Fibroblast of upper back skin (primary cell): ENCODE measurements around the gene SLC25A25.

Experiments used
- DNase-seq: peaks from one replicate; pipeline ENCODE4 v3.0.0-alpha.2; 2013

Gene SLC25A25

GRCh38 chr9:128077847-128078503, 9.9 kb downstream of the SLC25A25 start:
- DNase-seq, result no peak

- no peak for DNase-seq
These were observed 10.7 kb downstream of the SLC25A25 start for GRCh38 chr9:128078504-128079434.

GRCh38 chr9:128080206-128080605, 12.2 kb downstream of the SLC25A25 start:
- DNase-seq, result no peak

- DNase-seq, result peak; percentile 90
These were observed 13.0 kb downstream of the SLC25A25 start for GRCh38 chr9:128081056-128081455.

GRCh38 chr9:128082151-128082550, 14.1 kb downstream of the SLC25A25 start:
- DNase-seq, result no peak

- DNase-seq, result no peak
These were observed 16.7 kb downstream of the SLC25A25 start for GRCh38 chr9:128084746-128085145.

GRCh38 chr9:128085943-128086342, 17.9 kb downstream of the SLC25A25 start:
- no peak for DNase-seq

GRCh38 chr9:128087262-128087661, 19.2 kb downstream of the SLC25A25 start:
- DNase-seq, result no peak

- DNase-seq, result no peak
These were observed 20.4 kb downstream of the SLC25A25 start for GRCh38 chr9:128088253-128088945.

GRCh38 chr9:128089299-128089698, 21.3 kb downstream of the SLC25A25 start:
- no peak for DNase-seq

- DNase-seq, result peak; percentile 91
These were observed 23.1 kb downstream of the SLC25A25 start for GRCh38 chr9:128091144-128091543.

- no peak for DNase-seq
These were observed 23.5 kb downstream of the SLC25A25 start for GRCh38 chr9:128091571-128091970.

- DNase-seq, result no peak
These were observed 24.4 kb downstream of the SLC25A25 start for GRCh38 chr9:128092199-128092977.

GRCh38 chr9:128093011-128093410, 25.0 kb downstream of the SLC25A25 start:
- DNase-seq, result no peak

- peak; percentile 98 for DNase-seq
These were observed 26.3 kb downstream of the SLC25A25 start for GRCh38 chr9:128094166-128094949.

GRCh38 chr9:128094950-128095544, 27.0 kb downstream of the SLC25A25 start:
- no peak for DNase-seq

GRCh38 chr9:128096616-128097536, 28.8 kb downstream of the SLC25A25 start:
- no peak for DNase-seq

GRCh38 chr9:128097543-128098296, 29.7 kb downstream of the SLC25A25 start:
- no peak for DNase-seq
